ENCODE results near the gene BOLA2B.

The BOLA2B gene

GRCh38 chr16:30147843-30148510, 45.5 kb downstream of the BOLA2B start:
- no peak overlapping the region for H2AFZ ChIP-seq
- H3K9ac ChIP-seq = no peak overlapping the region
- no peak overlapping the region for H3K4me3 ChIP-seq (ENCODE audit: low read depth, low read length)
- H3K79me2 ChIP-seq = no peaks in the 10 kb centered on the region
- no peaks in the 10 kb centered on the region for H3K27me3 ChIP-seq (ENCODE audit: control insufficient read depth, insufficient read depth, low read length)
- no peak overlapping the region for H3K4me2 ChIP-seq (ENCODE audit: low read length)
- no peak for TF ChIP-seq CTCF (IDR thresholded peaks at IDR 0.05)
- H3K9me3 ChIP-seq (ENCODE audit: control insufficient read depth, low read length) = no peaks in the 10 kb centered on the region
- H3K36me3 ChIP-seq (ENCODE audit: control insufficient read depth, insufficient read depth, low read length) = no peaks in the 10 kb centered on the region
- H3K4me1 ChIP-seq = no peaks in the 10 kb centered on the region
- no peak overlapping the region for H3K27ac ChIP-seq

GRCh38 chr16:30145657-30146056, 47.8 kb downstream of the BOLA2B start:
- Histone ChIP-seq H3K4me3 (ENCODE audit: low read depth, low read length) (no peak overlapping the region), H3K79me2 (no peaks in the 10 kb centered on the region), H3K9ac (no peak overlapping the region), H2AFZ (no peak overlapping the region), H3K4me1 (no peaks in the 10 kb centered on the region), H3K4me2 (ENCODE audit: low read length) (no peak overlapping the region), H3K27me3 (ENCODE audit: control insufficient read depth, insufficient read depth, low read length) (no peaks in the 10 kb centered on the region), H3K27ac (no peak overlapping the region), H3K36me3 (ENCODE audit: control insufficient read depth, insufficient read depth, low read length) (no peaks in the 10 kb centered on the region), H3K9me3 (ENCODE audit: control insufficient read depth, low read length) (no peaks in the 10 kb centered on the region)
- no peak for TF ChIP-seq CTCF (IDR thresholded peaks at IDR 0.05)

GRCh38 chr16:30144917-30145316, 48.5 kb downstream of the BOLA2B start:
- Histone ChIP-seq H3K4me1 (no peaks in the 10 kb centered on the region), H3K9me3 (ENCODE audit: control insufficient read depth, low read length) (no peaks in the 10 kb centered on the region), H3K79me2 (no peaks in the 10 kb centered on the region), H3K27ac (no peak overlapping the region), H3K4me3 (ENCODE audit: low read depth, low read length) (no peak overlapping the region), H3K27me3 (ENCODE audit: control insufficient read depth, insufficient read depth, low read length) (no peaks in the 10 kb centered on the region), H3K9ac (no peak overlapping the region), H2AFZ (no peak overlapping the region), H3K36me3 (ENCODE audit: control insufficient read depth, insufficient read depth, low read length) (no peaks in the 10 kb centered on the region), H3K4me2 (ENCODE audit: low read length) (no peak overlapping the region)
- no peak for TF ChIP-seq CTCF (IDR thresholded peaks at IDR 0.05)

GRCh38 chr16:30144017-30144416, 49.4 kb downstream of the BOLA2B start:
- H3K4me3 ChIP-seq (ENCODE audit: low read depth, low read length) = no peak overlapping the region
- H3K27me3 ChIP-seq (ENCODE audit: control insufficient read depth, insufficient read depth, low read length) = no peaks in the 10 kb centered on the region
- H3K4me2 ChIP-seq (ENCODE audit: low read length) = no peak overlapping the region
- H3K9ac ChIP-seq = no peak overlapping the region
- H3K36me3 ChIP-seq (ENCODE audit: control insufficient read depth, insufficient read depth, low read length) = no peaks in the 10 kb centered on the region
- no peak for TF ChIP-seq CTCF (IDR thresholded peaks at IDR 0.05)
- no peaks in the 10 kb centered on the region for H3K9me3 ChIP-seq (ENCODE audit: control insufficient read depth, low read length)
- H3K27ac ChIP-seq = no peak overlapping the region
- H3K4me1 ChIP-seq = no peaks in the 10 kb centered on the region
- no peak overlapping the region for H2AFZ ChIP-seq
- no peaks in the 10 kb centered on the region for H3K79me2 ChIP-seq

GRCh38 chr16:30143347-30143702, 50.1 kb downstream of the BOLA2B start:
- Histone ChIP-seq H3K4me2 (ENCODE audit: low read length) (no peak overlapping the region), H2AFZ (no peak overlapping the region), H3K27me3 (ENCODE audit: control insufficient read depth, insufficient read depth, low read length) (no peaks in the 10 kb centered on the region), H3K4me3 (ENCODE audit: low read depth, low read length) (no peak overlapping the region), H3K79me2 (no peaks in the 10 kb centered on the region), H3K36me3 (ENCODE audit: control insufficient read depth, insufficient read depth, low read length) (no peaks in the 10 kb centered on the region), H3K27ac (no peak overlapping the region), H3K4me1 (no peaks in the 10 kb centered on the region), H3K9ac (no peak overlapping the region), H3K9me3 (ENCODE audit: control insufficient read depth, low read length) (no peaks in the 10 kb centered on the region)
- TF ChIP-seq CTCF (IDR thresholded peaks at IDR 0.05) = no peak
